Transverse colon (tissue), 4 donors: ENCODE data around the gene TDG.

Experiments
- CTCF ChIP-seq, 5 experiments: fragments of 200-600 bp in 3 of 5; fragments of 450-650 bp in 2 of 5; sonication (generic) in 3 of 5; IDR thresholded peaks; 1 replicate in 2 of 5; 2 replicates in 3 of 5; pipeline ENCODE4 v1.5.1; 2016 to 2017; ENCODE audit warnings: antibody characterized with exemption in 5 of 5, inconsistent platforms in 3 of 5, mild to moderate bottlenecking in 2 of 5, moderate library complexity in 1 of 5
- EP300 ChIP-seq: sonication (generic); formaldehyde crosslinking; IDR thresholded peaks from one replicate; pipeline ENCODE4 v1.6.1; 2017; ENCODE audit warnings: antibody characterized with exemption, low read depth
- POLR2A ChIP-seq: fragments of 450-650 bp; IDR thresholded peaks from one replicate; pipeline ENCODE4 v1.6.1; 2016; ENCODE audit warnings: antibody characterized with exemption, mild to moderate bottlenecking, moderate library complexity
- POLR2AphosphoS5 ChIP-seq, 3 donors: sonication (generic); formaldehyde crosslinking; IDR thresholded peaks; one replicate each; pipeline ENCODE4 v1.6.1; 2016; ENCODE audit warnings: antibody characterized with exemption in 3 of 3

DNA sequence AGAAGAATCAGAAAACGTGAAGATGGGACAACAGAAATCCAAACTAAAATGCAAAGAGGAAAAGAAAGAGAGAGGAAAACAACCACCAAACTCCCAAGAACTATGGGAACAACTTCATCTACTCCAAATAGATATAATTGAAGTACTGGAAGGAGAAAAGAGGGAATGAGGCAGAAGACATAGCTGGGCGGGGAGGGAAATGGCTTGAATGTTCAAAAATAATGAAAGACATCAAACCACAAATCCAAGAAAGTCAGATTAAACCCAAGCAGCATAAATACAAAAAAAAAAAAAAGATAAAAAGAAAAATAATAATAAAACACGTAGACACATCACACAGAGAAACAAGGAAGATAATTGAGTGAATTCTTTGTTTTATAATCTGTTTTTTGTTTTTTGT is 47.8 kb upstream of the TDG start:
- TF ChIP-seq POLR2A (no peak), CTCF (IDR thresholded peaks at IDR 0.05) (no peak), POLR2AphosphoS5 (IDR thresholded peaks at IDR 0.05) (no peak), EP300 (no peak)
